Stimulated activated CD4-positive, alpha-beta T cell treated with anti-CD3 and anti-CD28 coated beads, Interleukin-2, amount 100 ng/mL, for 48 hours (primary cell): ENCODE results near the gene HOXD12.

ENCODE experiments used
- DNase-seq, 2 donors: peaks; one replicate each; pipeline ENCODE4 v3.0.0-alpha.2; 2020

Gene HOXD12

GRCh38 chr2:176122683-176123410 lies 23.3 kb downstream of the HOXD12 start, which contains the start of gene HOXD9:
Gene HOXD9 (plus strand): TSS chr2:176122719. CDS start chr2:176122769, 50 bp downstream.
- no peak for DNase-seq

GRCh38 chr2:176123411-176124109 lies 24.0 kb downstream of the HOXD12 start:
- DNase-seq: no peak

- DNase-seq: no peak
Measured at GRCh38 chr2:176124110-176124946, 24.7 kb downstream of the HOXD12 start.

GRCh38 chr2:176124947-176125771 lies 25.6 kb downstream of the HOXD12 start:
- no peak for DNase-seq

- DNase-seq: no peak
Measured at GRCh38 chr2:176125772-176126054, 26.1 kb downstream of the HOXD12 start.

- DNase-seq: peak; percentile 66 to 71
Measured at GRCh38 chr2:176126929-176127773, 27.6 kb downstream of the HOXD12 start.

GRCh38 chr2:176127774-176128072 lies 28.1 kb downstream of the HOXD12 start:
- no peak for DNase-seq

GRCh38 chr2:176128172-176128981 lies 28.8 kb downstream of the HOXD12 start:
- DNase-seq: no peak

GRCh38 chr2:176128982-176129796 lies 29.6 kb downstream of the HOXD12 start, which contains the start of gene HOXD8:
Gene HOXD8 (plus strand): TSS chr2:176129705. CDS start chr2:176130367, 662 bp downstream.
- DNase-seq: no peak

GRCh38 chr2:176129813-176130146 lies 30.2 kb downstream of the HOXD12 start:
- no peak for DNase-seq

- DNase-seq: peak in 1 of 2 donors; percentile 23
Measured at GRCh38 chr2:176130147-176130956, 30.8 kb downstream of the HOXD12 start.

GRCh38 chr2:176130957-176131847 lies 31.6 kb downstream of the HOXD12 start:
- DNase-seq: no peak

- no peak for DNase-seq
Measured at GRCh38 chr2:176131848-176132158, 32.2 kb downstream of the HOXD12 start.

GRCh38 chr2:176132205-176133171 lies 32.9 kb downstream of the HOXD12 start:
- no peak for DNase-seq

- DNase-seq: no peak
Measured at GRCh38 chr2:176133389-176133788, 33.8 kb downstream of the HOXD12 start.

- no peak for DNase-seq
Measured at GRCh38 chr2:176134035-176134434, 34.4 kb downstream of the HOXD12 start.

- no peak for DNase-seq
Measured at GRCh38 chr2:176135035-176135440, 35.4 kb downstream of the HOXD12 start.
